Activated CD4-positive, alpha-beta memory T cell treated with anti-CD3 and anti-CD28 coated beads for 36 hours (primary cell): ENCODE measurements around the gene RAB44. TPM values are rescaled to one million over a fixed set of nuclear protein-coding genes. Genes with fewer than 3 reads are reported as not detected.

Experiments used
- CTCF ChIA-PET: fragments of 350-600 bp; sonication (Branson Sonifier 250); formaldehyde crosslinking; loops from one replicate; lab custom pipeline; 2021; ENCODE audit warnings: antibody characterized with exemption, inconsistent platforms; lab: Charles Lee
- POLR2A ChIA-PET: fragments of 350-600 bp; sonication (Branson Sonifier 250); formaldehyde crosslinking; loops from one replicate; lab custom pipeline; 2021; ENCODE audit warnings: antibody characterized with exemption; lab: Charles Lee
- DNase-seq: peaks from one replicate; pipeline ENCODE4 v3.0.0-alpha.2; 2020
- H3K27ac Mint-ChIP-seq: one replicate; pipeline ENCODE4 v1.8.0; 2021; ENCODE audit warnings: mixed read lengths
- H3K27me3 Mint-ChIP-seq: one replicate; pipeline ENCODE4 v1.8.0; 2021; ENCODE audit warnings: mixed read lengths
- H3K36me3 Mint-ChIP-seq: one replicate; pipeline ENCODE4 v1.8.0; 2021; ENCODE audit warnings: mixed read lengths
- H3K4me1 Mint-ChIP-seq: one replicate; pipeline ENCODE4 v1.8.0; 2021; ENCODE audit warnings: low read depth, mixed read lengths
- H3K4me3 Mint-ChIP-seq: one replicate; pipeline ENCODE4 v1.8.0; 2021; ENCODE audit warnings: mild to moderate bottlenecking, mixed read lengths
- H3K9me3 Mint-ChIP-seq: one replicate; pipeline ENCODE4 v1.8.0; 2021; ENCODE audit warnings: mixed read lengths
- intact Hi-C: fragments of 100-400 bp; cut with micrococcal nuclease; formaldehyde crosslinking; loops from one replicate; pipeline ENCODE4 v1.15.1; 2023
- total RNA-seq, 2 experiments: library from RNA; stranded (reverse); gene quantifications; one replicate each; pipeline ENCODE4 v1.2.3, GENCODE V29; 2021

Gene RAB44
- total RNA-seq, 2 experiments from 2014 or later: 0.05 TPM

GRCh38 chr6:36683145-36683655 is 14.4 kb upstream of the RAB44 start:
- Mint-ChIP-seq H3K4me1 (peaks cover 33% of the 10 kb centered on the region), H3K27me3 (peaks cover 3% of the 10 kb centered on the region), H3K9me3 (no peaks in the 10 kb centered on the region), H3K4me3 (no peak overlapping the region), H3K27ac (peak overlapping the region; percentile 84), H3K36me3 (peaks cover 55% of the 10 kb centered on the region)
- no peak for DNase-seq
- intact Hi-C loops: loop anchor here (5.0 kb wide), 4 partner anchors 44 to 551 kb away; partner anchors contain the start of genes MAPK13, PPIL1 and STK38
- ChIA-PET POLR2A (interaction anchor here (0.8 to 1.9 kb wide), 5 partner anchors 9 to 76 kb away, joined by 3 to 7 read pairs (median 5); no protein-coding TSS in a partner anchor), CTCF (interaction anchor here (0.6 to 8.3 kb wide), 9 partner anchors 9 to 260 kb away, joined by 3 to 59 read pairs (median 6); no protein-coding TSS in a partner anchor)

DNA sequence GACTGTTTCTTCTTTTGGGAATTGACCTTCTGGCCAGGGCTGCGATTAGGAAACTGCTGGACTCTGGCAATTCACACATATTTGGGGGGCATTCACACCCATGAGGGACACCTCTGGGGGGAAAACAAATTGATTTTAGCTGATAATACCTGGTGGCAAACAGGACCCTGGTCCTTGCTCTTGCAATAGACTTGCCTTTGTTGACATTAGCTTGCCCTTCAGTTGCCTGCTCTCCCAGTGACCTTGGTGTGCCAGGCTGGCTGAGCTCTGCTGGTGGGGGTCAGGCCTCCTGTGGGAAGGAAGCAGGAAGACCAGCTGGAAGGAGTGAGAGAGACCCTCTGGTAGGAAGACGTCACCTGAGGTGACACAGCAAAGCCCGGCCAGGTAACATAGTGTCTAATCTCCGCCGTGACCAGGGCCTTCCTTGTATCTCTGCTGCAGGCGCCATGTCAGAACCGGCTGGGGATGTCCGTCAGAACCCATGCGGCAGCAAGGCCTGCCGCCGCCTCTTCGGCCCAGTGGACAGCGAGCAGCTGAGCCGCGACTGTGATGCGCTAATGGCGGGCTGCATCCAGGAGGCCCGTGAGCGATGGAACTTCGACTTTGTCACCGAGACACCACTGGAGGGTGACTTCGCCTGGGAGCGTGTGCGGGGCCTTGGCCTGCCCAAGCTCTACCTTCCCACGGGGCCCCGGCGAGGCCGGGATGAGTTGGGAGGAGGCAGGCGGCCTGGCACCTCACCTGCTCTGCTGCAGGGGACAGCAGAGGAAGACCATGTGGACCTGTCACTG is 13.8 kb upstream of the RAB44 start:
- CTCF ChIA-PET: interaction anchor here (0.7 to 8.3 kb wide), 9 partner anchors 8 to 98 kb away, joined by 3 to 59 read pairs (median 6); no protein-coding TSS in a partner anchor
- Mint-ChIP-seq H3K4me3 (no peak overlapping the region), H3K27ac (peak overlapping the region; percentile 84), H3K27me3 (no peaks in the 10 kb centered on the region), H3K36me3 (peaks cover 51% of the 10 kb centered on the region), H3K4me1 (peaks cover 31% of the 10 kb centered on the region), H3K9me3 (no peaks in the 10 kb centered on the region)
- no peak for DNase-seq
- POLR2A ChIA-PET: interaction anchor here (0.8 to 1.9 kb wide), 4 partner anchors 9 to 72 kb away, joined by 3 to 7 read pairs (median 6); no protein-coding TSS in a partner anchor
- intact Hi-C loops: loop anchor here (5.0 kb wide), 4 partner anchors 43 to 552 kb away; partner anchors contain the start of genes MAPK13, PPIL1 and STK38

DNA sequence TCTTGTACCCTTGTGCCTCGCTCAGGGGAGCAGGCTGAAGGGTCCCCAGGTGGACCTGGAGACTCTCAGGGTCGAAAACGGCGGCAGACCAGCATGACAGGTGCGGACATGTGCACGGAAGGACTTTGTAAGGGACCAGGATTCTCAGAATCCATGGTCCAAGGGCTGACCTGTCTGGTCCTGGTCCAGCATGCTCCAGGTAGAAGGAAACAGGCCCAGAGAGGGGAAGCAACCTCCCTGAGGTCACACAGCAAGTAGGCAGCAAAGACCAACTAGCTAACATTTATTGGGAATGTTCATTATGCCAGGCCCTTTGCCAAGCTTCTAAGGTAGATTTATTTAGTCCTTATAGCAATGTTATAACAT is 13.2 kb upstream of the RAB44 start:
- intact Hi-C loops: loop anchor here (5.0 kb wide), 4 partner anchors 43 to 552 kb away; partner anchors contain the start of genes MAPK13, PPIL1 and STK38
- POLR2A ChIA-PET: no interaction called here
- CTCF ChIA-PET: interaction anchor here (0.7 to 3.6 kb wide), 5 partner anchors 11 to 98 kb away, joined by 3 to 22 read pairs (median 5); no protein-coding TSS in a partner anchor
- H3K27ac Mint-ChIP-seq: no peak overlapping the region
- H3K9me3 Mint-ChIP-seq: no peaks in the 10 kb centered on the region
- no peak overlapping the region for H3K4me3 Mint-ChIP-seq
- DNase-seq: no peak
- H3K27me3 Mint-ChIP-seq: no peaks in the 10 kb centered on the region
- peaks cover 51% of the 10 kb centered on the region for H3K36me3 Mint-ChIP-seq
- peaks cover 31% of the 10 kb centered on the region for H3K4me1 Mint-ChIP-seq

- ChIA-PET POLR2A (no interaction called here), CTCF (interaction anchor here (0.7 to 3.6 kb wide), 3 partner anchors 67 to 97 kb away, joined by 3 to 22 read pairs (median 3); no protein-coding TSS in a partner anchor)
- no peak for DNase-seq
- peaks cover 33% of the 10 kb centered on the region for H3K4me1 Mint-ChIP-seq
- H3K4me3 Mint-ChIP-seq: no peak overlapping the region
- H3K27me3 Mint-ChIP-seq: no peaks in the 10 kb centered on the region
- intact Hi-C loops: no loop called here
- H3K27ac Mint-ChIP-seq: no peak overlapping the region
- H3K36me3 Mint-ChIP-seq: peaks cover 49% of the 10 kb centered on the region
- H3K9me3 Mint-ChIP-seq: no peaks in the 10 kb centered on the region
Measured at GRCh38 chr6:36685166-36685924, 12.3 kb upstream of the RAB44 start.

GRCh38 chr6:36685926-36686667 is 11.5 kb upstream of the RAB44 start:
- peaks cover 45% of the 10 kb centered on the region for H3K36me3 Mint-ChIP-seq
- intact Hi-C loops: no loop called here
- DNase-seq: no peak
- ChIA-PET CTCF (interaction anchor here (1.1 kb wide), 1 partner anchor 121 kb away, joined by 3 read pairs; no protein-coding TSS in a partner anchor), POLR2A (no interaction called here)
- H3K4me3 Mint-ChIP-seq: no peak overlapping the region
- H3K4me1 Mint-ChIP-seq: peaks cover 34% of the 10 kb centered on the region
- no peaks in the 10 kb centered on the region for H3K27me3 Mint-ChIP-seq
- H3K9me3 Mint-ChIP-seq: no peaks in the 10 kb centered on the region
- no peak overlapping the region for H3K27ac Mint-ChIP-seq

DNA sequence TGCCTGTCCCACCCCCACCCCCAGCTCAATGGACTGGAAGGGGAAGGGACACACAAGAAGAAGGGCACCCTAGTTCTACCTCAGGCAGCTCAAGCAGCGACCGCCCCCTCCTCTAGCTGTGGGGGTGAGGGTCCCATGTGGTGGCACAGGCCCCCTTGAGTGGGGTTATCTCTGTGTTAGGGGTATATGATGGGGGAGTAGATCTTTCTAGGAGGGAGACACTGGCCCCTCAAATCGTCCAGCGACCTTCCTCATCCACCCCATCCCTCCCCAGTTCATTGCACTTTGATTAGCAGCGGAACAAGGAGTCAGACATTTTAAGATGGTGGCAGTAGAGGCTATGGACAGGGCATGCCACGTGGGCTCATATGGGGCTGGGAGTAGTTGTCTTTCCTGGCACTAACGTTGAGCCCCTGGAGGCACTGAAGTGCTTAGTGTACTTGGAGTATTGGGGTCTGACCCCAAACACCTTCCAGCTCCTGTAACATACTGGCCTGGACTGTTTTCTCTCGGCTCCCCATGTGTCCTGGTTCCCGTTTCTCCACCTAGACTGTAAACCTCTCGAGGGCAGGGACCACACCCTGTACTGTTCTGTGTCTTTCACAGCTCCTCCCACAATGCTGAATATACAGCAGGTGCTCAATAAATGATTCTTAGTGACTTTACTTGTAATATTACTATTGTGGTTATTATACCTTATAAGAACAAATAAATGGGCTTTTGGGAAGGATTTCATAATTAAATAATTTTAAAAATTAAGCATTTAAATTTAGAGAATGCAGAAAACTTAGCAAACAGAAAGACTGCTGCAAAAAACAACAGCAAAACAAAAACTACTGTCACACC is 10.7 kb upstream of the RAB44 start:
- intact Hi-C loops: no loop called here
- Mint-ChIP-seq H3K9me3 (no peaks in the 10 kb centered on the region), H3K4me1 (peaks cover 39% of the 10 kb centered on the region), H3K4me3 (no peak overlapping the region), H3K27ac (no peak overlapping the region), H3K27me3 (no peaks in the 10 kb centered on the region), H3K36me3 (peaks cover 45% of the 10 kb centered on the region)
- ChIA-PET POLR2A (no interaction called here), CTCF (interaction anchor here (0.7 to 1.1 kb wide), 2 partner anchors 58 to 120 kb away, joined by 3 read pairs; no protein-coding TSS in a partner anchor)
- no peak for DNase-seq

DNA sequence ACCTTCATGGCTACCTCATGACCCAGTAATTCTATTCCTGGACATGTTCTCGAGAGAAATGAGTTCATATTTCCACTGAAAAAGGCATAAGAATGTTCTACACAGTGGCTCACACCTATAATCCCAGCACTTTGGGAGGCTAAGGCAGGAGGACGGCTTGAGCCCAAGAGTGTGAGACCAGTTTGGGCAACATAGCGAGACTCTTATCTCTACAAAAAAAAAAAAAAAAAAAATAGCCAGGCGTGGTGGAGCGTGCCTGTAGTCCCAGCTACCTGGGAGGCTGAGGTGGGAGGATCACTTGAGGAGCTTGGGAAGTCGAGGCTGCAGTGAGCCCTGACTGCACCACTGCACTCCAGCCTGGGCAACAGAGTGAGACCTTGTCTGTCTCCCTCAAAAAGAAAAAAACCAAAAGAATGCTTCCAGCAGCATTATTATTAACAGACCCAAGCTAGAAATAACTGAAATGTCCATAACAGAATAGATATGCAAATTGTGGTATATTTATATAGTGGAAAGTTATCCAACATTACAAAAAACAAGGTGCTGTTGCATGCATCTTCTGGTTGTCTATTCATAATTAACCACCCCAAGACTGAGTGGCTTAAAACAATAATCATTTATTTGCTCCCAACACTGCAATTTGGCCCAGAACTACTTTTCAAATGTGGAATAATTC is 9.4 kb upstream of the RAB44 start:
- POLR2A ChIA-PET: no interaction called here
- H3K4me1 Mint-ChIP-seq: peaks cover 37% of the 10 kb centered on the region
- no peak for DNase-seq
- CTCF ChIA-PET: no interaction called here
- no peaks in the 10 kb centered on the region for H3K9me3 Mint-ChIP-seq
- no peak overlapping the region for H3K4me3 Mint-ChIP-seq
- no peaks in the 10 kb centered on the region for H3K27me3 Mint-ChIP-seq
- intact Hi-C loops: no loop called here
- H3K27ac Mint-ChIP-seq: no peak overlapping the region
- peaks cover 40% of the 10 kb centered on the region for H3K36me3 Mint-ChIP-seq

DNA sequence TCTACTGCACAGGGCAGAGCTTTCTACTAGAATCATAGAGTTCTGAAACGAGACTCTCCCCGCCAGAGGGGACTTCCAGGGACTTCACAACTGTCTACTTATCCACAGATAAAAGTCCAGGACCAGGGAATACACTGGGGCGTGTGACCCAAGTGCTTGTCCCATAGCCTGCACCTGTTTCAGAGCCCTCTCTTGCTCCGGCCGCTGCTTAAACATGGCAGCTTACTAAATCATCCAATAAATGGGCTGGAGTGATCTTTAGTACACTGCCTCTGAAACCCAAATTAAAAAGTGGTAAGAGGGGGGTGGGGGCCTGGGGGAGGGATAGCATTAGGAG is 8.9 kb upstream of the RAB44 start:
- H3K4me3 Mint-ChIP-seq: no peak overlapping the region
- no peak overlapping the region for H3K27ac Mint-ChIP-seq
- intact Hi-C loops: no loop called here
- H3K9me3 Mint-ChIP-seq: no peaks in the 10 kb centered on the region
- peaks cover 36% of the 10 kb centered on the region for H3K36me3 Mint-ChIP-seq
- H3K27me3 Mint-ChIP-seq: no peaks in the 10 kb centered on the region
- no peak for DNase-seq
- H3K4me1 Mint-ChIP-seq: peaks cover 37% of the 10 kb centered on the region
- POLR2A ChIA-PET: no interaction called here
- CTCF ChIA-PET: no interaction called here

DNA sequence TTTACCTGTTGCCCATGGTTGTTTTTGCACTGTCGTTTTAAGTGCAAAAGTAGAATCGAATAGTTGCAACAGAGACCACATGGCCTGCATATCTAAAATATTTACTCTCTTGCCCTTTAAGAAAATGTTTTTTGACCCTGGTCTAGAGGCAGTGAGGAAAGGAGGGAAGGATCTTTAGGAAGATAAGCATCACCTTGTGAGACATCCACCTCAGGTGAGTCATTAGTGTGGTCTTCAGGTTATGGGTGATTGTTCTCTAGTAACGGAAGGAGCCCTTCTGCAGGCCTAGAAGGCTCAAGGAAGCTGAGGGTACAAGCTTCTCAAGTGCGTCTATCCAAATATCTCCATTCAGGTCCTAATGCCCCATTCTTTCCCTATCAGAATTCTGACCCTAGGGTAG is 6.6 kb upstream of the RAB44 start:
- POLR2A ChIA-PET: interaction anchor here (1.1 kb wide), 1 partner anchor 11 kb away, joined by 3 read pairs; no protein-coding TSS in a partner anchor
- Mint-ChIP-seq H3K27me3 (no peaks in the 10 kb centered on the region), H3K36me3 (peaks cover 14% of the 10 kb centered on the region), H3K4me3 (no peak overlapping the region), H3K4me1 (peaks cover 48% of the 10 kb centered on the region), H3K27ac (no peak overlapping the region), H3K9me3 (no peaks in the 10 kb centered on the region)
- CTCF ChIA-PET: interaction anchor here (1.0 to 2.7 kb wide), 5 partner anchors 8 to 92 kb away, joined by 3 to 10 read pairs (median 6); no protein-coding TSS in a partner anchor
- intact Hi-C loops: no loop called here
- DNase-seq: peak; percentile 8

DNA sequence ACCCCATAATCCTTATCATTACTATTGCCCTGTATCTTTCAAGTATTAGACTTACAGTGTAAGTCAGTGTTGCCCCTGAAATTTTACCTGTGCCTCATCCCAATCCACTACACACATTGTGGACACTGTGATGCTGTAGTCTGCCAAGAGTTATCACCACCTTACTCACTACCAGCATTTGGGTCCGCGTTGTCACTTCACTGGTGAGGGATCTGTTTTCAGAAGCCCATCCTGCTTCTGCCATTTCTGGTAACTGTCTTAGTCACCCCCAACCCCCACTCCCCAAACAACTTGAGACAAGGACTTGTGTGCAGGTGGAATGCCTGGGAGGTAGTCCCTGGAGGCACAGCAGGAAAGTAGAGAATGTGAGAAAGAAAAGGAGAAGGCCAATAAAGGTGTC is 6.0 kb upstream of the RAB44 start:
- ChIA-PET POLR2A (interaction anchor here (1.1 to 1.7 kb wide), 2 partner anchors 8 to 11 kb away, joined by 3 to 5 read pairs; no protein-coding TSS in a partner anchor), CTCF (interaction anchor here (1.2 to 2.7 kb wide), 4 partner anchors 8 to 91 kb away, joined by 5 to 10 read pairs (median 8); no protein-coding TSS in a partner anchor)
- peaks cover 52% of the 10 kb centered on the region for H3K4me1 Mint-ChIP-seq
- DNase-seq: peak; percentile 37
- H3K36me3 Mint-ChIP-seq: peaks cover 9% of the 10 kb centered on the region
- H3K9me3 Mint-ChIP-seq: no peaks in the 10 kb centered on the region
- intact Hi-C loops: no loop called here
- H3K27ac Mint-ChIP-seq: peak overlapping the region; percentile 21
- H3K27me3 Mint-ChIP-seq: no peaks in the 10 kb centered on the region
- no peak overlapping the region for H3K4me3 Mint-ChIP-seq
